ENCODE measurements around the gene BAIAP2L1. TPM values are rescaled to one million over a fixed set of nuclear protein-coding genes. Genes with fewer than 3 reads are reported as not detected.

The BAIAP2L1 gene
- total and polyA plus RNA-seq, 2 of the 8 experiments (the other 6 are each of a cell fraction or from before 2014, with no cell fraction given) = 19.2 to 42.9 TPM

DNA sequence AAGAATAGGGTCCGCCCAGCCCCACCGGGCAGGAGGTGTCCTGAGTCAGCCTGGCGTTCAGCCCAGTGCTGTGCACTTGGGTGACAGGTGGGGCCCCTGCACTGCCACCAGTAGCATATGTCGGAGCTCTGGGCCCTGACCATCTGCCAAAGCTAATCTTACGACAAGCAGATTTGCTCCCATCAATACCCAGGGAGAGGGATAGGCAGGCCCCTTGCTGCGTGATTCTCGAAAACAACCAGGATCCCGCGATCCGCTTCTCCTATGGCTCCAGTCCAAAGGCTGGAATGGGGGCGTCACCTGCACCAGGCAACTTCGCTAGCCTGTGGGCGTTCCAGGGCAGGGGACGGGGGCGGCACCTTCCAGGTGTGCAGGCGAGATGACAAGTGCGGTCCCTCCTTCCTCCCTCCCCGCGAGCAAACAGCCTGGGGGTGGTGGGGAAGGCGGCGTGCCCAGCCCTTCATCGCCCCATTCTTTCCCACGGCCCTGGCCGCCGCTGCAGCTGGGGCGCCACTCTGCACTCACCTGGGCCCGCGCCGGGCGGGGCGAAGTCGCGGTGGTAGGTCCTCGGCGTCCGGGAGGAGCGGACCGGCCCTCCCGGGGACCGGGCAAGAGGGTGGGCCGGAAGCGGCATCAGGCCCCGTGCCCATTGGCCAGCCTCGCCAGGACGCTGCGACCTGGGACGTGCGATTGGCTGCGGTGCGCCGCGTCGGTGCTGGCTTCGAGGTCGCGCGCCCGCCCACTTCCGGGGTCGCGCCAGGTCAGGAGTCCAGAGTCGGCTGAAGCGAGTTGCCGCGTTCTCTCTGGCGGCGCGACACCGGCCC is 149.1 kb downstream of the BAIAP2L1 start, which contains the start of gene TECPR1:
Gene TECPR1 (minus strand): TSS at position 632 of the 824 bp plus-strand sequence. CDS start 6,086 bp downstream, outside the sequence.
- H2BK5ac ChIP-seq (ENCODE audit: low read depth, low read length) = no peak within 1 kb of the TSS
- no peaks in the 10 kb centered on the region; the same call in 1 of the 2 replicates for H3K79me1 ChIP-seq (ENCODE audit: low read depth, low read length)
- DNase-seq (ENCODE audit: low read depth in 1 of 2, low spot score in 2 of 2) (peak; percentile 66 to 94), FAIRE-seq (no peak)
- no peak within 1 kb of the TSS for H2BK12ac ChIP-seq (ENCODE audit: low read depth, low read length)
- no peak within 1 kb of the TSS; the same call in 1 of the 2 replicates for H3K27ac ChIP-seq (ENCODE audit: low read depth, low read length)
- H4K8ac ChIP-seq (ENCODE audit: extremely low read depth, insufficient read depth, low read length) = peak within 1 kb of the TSS; percentile 26; the same call in 1 of the 2 replicates
- H3K4me3 ChIP-seq (ENCODE audit: extremely low read depth in 1 of 4, insufficient read depth in 2 of 4, low read depth in 3 of 4, low read length in 4 of 4) = peak within 1 kb of the TSS; percentile 77 to 91 (median 86)
- no peaks in the 10 kb centered on the region; a peak in 3 of 8 replicates for H3K36me3 ChIP-seq (ENCODE audit: control insufficient read depth in 2 of 4, insufficient read depth in 4 of 4, low read length in 3 of 4)
- ChIA-PET CTCF (ENCODE audit: partially characterized antibody) (interaction anchor here (0.5 to 1.5 kb wide), 2 partner anchors 38 to 179 kb away, joined by 3 to 4 read pairs; no protein-coding TSS in a partner anchor), POLR2A (ENCODE audit: partially characterized antibody) (interaction anchor here (0.7 kb wide), 1 partner anchor 29 kb away, joined by 3 read pairs; no protein-coding TSS in a partner anchor)
- no peak within 1 kb of the TSS; the same call in 1 of the 2 replicates for H2BK15ac ChIP-seq (ENCODE audit: low read length)
- H3K56ac ChIP-seq (replicated peaks; ENCODE audit: insufficient read length, low read depth, low read length) = peak within 1 kb of the TSS; percentile 78
- peaks cover 6% of the 10 kb centered on the region for H3K23me2 ChIP-seq (ENCODE audit: low read depth, low read length)
- H3K14ac ChIP-seq (ENCODE audit: insufficient read length) = no peak within 1 kb of the TSS
- peaks cover 0 to 14% (median 3%) of the 10 kb centered on the region in 4 experiments; a peak in 4 of 7 replicates for H3K4me1 ChIP-seq (replicated peaks in 1 of 4; ENCODE audit: control insufficient read depth in 3 of 4, insufficient read depth in 4 of 4, low read length in 3 of 4)
- peak within 1 kb of the TSS; percentile 91 for H2AFZ ChIP-seq (ENCODE audit: low read length)
- no peak within 1 kb of the TSS; the same call in none of the 2 replicates for H3K18ac ChIP-seq (ENCODE audit: extremely low read depth, low read length)
- H3K23ac ChIP-seq (ENCODE audit: insufficient read length) = no peak within 1 kb of the TSS
- peaks cover 0 to 2% of the 10 kb centered on the region in 2 experiments for H4K20me1 ChIP-seq (replicated peaks in 1 of 2; ENCODE audit: control insufficient read depth in 1 of 2, insufficient read depth in 2 of 2, low read length in 2 of 2)
- no peak within 1 kb of the TSS for H3K4ac ChIP-seq (replicated peaks; ENCODE audit: insufficient read length, low read depth, low read length)
- no peak within 1 kb of the TSS for H2AK5ac ChIP-seq (ENCODE audit: low read depth, low read length)
- no peak within 1 kb of the TSS for H2BK20ac ChIP-seq (ENCODE audit: low read length)
- H2BK120ac ChIP-seq (replicated peaks; ENCODE audit: low read depth, low read length) = no peak within 1 kb of the TSS
- H3K9me3 ChIP-seq (ENCODE audit: insufficient read depth in 2 of 2, low read depth in 1 of 2, low read length in 1 of 2) = no peaks in the 10 kb centered on the region
- peak within 1 kb of the TSS; percentile 42 to 57 (median 52); a peak in 6 of 7 replicates for H3K9ac ChIP-seq (replicated peaks in 1 of 4; ENCODE audit: extremely low read depth in 1 of 4, low read depth in 3 of 4, low read length in 3 of 4)
- peaks cover 0 to 7% of the 10 kb centered on the region in 2 experiments; a peak in 1 of 4 replicates for H3K79me2 ChIP-seq (ENCODE audit: control insufficient read depth in 1 of 2, insufficient read depth in 2 of 2, low read length in 2 of 2)
- H3K27me3 ChIP-seq (replicated peaks in 1 of 4; ENCODE audit: control insufficient read depth in 3 of 4, extremely low read depth in 1 of 4, insufficient read depth in 3 of 4, low read length in 3 of 4) = no peaks in the 10 kb centered on the region; a peak in 1 of 7 replicates
- 2% methylated on average over 47 of the region's 69 CpGs; no CpG with 5 or more reads in 1 of the 2 experiments for WGBS, 2 experiments (ENCODE audit: extremely low coverage in 1 of 2, insufficient coverage in 1 of 2, insufficient read length in 1 of 2, insufficient replicate concordance in 2 of 2, low coverage in 1 of 2, low lambda C conversion rate in 2 of 2, missing lambda C conversion rate in 1 of 2)
- H3K4me2 ChIP-seq (ENCODE audit: insufficient read depth in 1 of 2, low read depth in 2 of 2, low read length in 2 of 2) = peak within 1 kb of the TSS; percentile 91 to 94
- no peak within 1 kb of the TSS for H4K91ac ChIP-seq (replicated peaks; ENCODE audit: insufficient read length, low read length)
- peak within 1 kb of the TSS; percentile 77 for H4K5ac ChIP-seq (ENCODE audit: insufficient read length, low read depth, low read length)
- TF ChIP-seq TCF12 (IDR thresholded peaks at IDR 0.05; ENCODE audit: low read depth, low read length) (no peak), MAFK (IDR thresholded peaks at IDR 0.05; ENCODE audit: low read depth, low read length) (no peak), POLR2AphosphoS5 (IDR thresholded peaks at IDR 0.05; ENCODE audit: low read depth, low read length) (0 out of 2 replicates have a peak, but pooled peaks have one; percentile 28), GABPA (IDR thresholded peaks at IDR 0.05; ENCODE audit: borderline replicate concordance, insufficient read depth, low read length) (peak; percentile 92), SIX5 (IDR thresholded peaks at IDR 0.05; ENCODE audit: low read depth, low read length) (no peak), CBX5 (IDR thresholded peaks at IDR 0.05; ENCODE audit: low read depth, low read length) (no peak), RXRA (IDR thresholded peaks at IDR 0.05; ENCODE audit: insufficient read depth, low read depth, low read length) (no peak), CHD2 (IDR thresholded peaks at IDR 0.05; ENCODE audit: low read length) (peak; percentile 72)
